Measurements from ENCODE around the gene OR2V2.

Gene OR2V2

GRCh38 chr5:181138258-181138657 lies 9.1 kb upstream of the OR2V2 start:
- H3K4me3 ChIP-seq (ENCODE audit: low read depth, low read length) = no peak overlapping the region
- DNase-seq (ENCODE audit: low read depth) = no peak
- TF ChIP-seq, protein P1, sequence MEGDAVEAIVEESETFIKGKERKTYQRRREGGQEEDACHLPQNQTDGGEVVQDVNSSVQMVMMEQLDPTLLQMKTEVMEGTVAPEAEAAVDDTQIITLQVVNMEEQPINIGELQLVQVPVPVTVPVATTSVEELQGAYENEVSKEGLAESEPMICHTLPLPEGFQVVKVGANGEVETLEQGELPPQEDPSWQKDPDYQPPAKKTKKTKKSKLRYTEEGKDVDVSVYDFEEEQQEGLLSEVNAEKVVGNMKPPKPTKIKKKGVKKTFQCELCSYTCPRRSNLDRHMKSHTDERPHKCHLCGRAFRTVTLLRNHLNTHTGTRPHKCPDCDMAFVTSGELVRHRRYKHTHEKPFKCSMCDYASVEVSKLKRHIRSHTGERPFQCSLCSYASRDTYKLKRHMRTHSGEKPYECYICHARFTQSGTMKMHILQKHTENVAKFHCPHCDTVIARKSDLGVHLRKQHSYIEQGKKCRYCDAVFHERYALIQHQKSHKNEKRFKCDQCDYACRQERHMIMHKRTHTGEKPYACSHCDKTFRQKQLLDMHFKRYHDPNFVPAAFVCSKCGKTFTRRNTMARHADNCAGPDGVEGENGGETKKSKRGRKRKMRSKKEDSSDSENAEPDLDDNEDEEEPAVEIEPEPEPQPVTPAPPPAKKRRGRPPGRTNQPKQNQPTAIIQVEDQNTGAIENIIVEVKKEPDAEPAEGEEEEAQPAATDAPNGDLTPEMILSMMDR (IDR thresholded peaks at IDR 0.05; ENCODE audit: control insufficient read depth, extremely low read depth, insufficient read depth) = no peak

DNA sequence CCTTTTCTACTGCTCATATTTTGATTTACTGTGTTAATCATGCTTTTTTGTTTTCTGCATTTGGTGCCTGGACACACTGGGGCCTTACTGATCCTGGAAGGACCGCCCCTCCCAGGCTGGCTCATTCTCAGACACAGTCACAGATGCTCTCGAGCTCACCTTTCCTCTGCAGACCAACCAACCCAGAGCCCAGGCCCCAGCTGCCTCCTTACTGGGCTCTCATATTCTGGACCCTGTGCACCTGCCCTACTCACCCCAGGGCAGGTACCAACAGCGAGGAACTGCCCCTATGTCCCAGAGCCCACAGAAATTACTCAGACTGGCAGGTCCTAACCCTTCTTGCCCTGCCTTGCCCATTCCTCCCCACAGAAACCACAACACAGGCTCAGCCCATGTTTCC lies 6.6 kb upstream of the OR2V2 start:
- no peak for DNase-seq (ENCODE audit: low read depth)
- TF ChIP-seq, protein P1 (IDR thresholded peaks at IDR 0.05; ENCODE audit: control insufficient read depth, extremely low read depth, insufficient read depth) = no peak
- no peak overlapping the region for H3K4me3 ChIP-seq (ENCODE audit: low read depth, low read length)

DNA sequence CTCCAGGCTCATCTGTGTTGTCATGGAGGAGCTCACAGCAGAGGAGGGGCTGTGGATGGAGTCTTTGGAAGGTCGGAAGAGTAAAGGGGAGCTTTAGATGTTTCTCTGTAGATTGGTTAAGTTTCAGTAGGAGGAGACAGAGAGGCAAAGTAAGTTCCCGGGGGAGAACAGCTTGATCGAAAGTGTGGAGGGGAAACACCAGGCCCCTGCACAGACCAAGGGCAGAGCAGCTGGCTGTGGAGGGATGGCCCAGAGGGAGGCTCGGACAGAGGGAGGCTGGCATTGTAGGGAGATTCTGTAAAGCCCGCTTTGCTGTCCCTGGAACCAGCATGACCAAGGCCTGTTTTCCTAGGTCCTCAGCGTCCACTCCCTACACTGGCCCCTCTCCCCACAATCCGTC lies 5.3 kb upstream of the OR2V2 start:
- H3K4me3 ChIP-seq (ENCODE audit: low read depth, low read length) = no peak overlapping the region
- DNase-seq (ENCODE audit: low read depth) = no peak
- TF ChIP-seq, protein P1 (IDR thresholded peaks at IDR 0.05; ENCODE audit: control insufficient read depth, extremely low read depth, insufficient read depth) = no peak

DNA sequence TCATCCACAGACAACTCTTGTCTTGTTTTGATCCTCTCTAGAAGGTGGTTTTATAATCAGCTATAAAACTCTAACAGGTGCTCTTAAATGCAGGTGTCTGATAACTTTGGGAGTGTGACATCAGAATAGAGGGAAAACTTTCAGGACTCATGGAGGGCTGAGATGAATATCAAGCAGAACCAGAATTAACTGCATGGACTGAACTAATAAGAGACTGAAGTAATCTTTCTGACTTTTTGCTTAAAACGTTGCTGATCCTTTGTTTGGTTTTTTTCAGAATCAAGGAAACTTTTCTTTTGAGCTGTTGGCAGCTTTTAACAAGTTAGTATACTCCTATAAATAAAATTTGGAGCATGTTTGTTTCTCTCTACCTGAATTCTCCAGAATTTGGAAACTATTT lies 2.3 kb upstream of the OR2V2 start:
- TF ChIP-seq, protein P1 (IDR thresholded peaks at IDR 0.05; ENCODE audit: control insufficient read depth, extremely low read depth, insufficient read depth) = no peak
- DNase-seq (ENCODE audit: low read depth) = no peak
- no peak overlapping the region for H3K4me3 ChIP-seq (ENCODE audit: low read depth, low read length)

GRCh38 chr5:181149355-181149754 lies 2.0 kb downstream of the OR2V2 start:
- DNase-seq (ENCODE audit: low read depth) = no peak
- no peak overlapping the region for H3K4me3 ChIP-seq (ENCODE audit: low read depth, low read length)
- TF ChIP-seq, protein P1 (IDR thresholded peaks at IDR 0.05; ENCODE audit: control insufficient read depth, extremely low read depth, insufficient read depth) = no peak

- no peak for DNase-seq (ENCODE audit: low read depth)
- no peak overlapping the region for H3K4me3 ChIP-seq (ENCODE audit: low read depth, low read length)
- TF ChIP-seq, protein P1 (IDR thresholded peaks at IDR 0.05; ENCODE audit: control insufficient read depth, extremely low read depth, insufficient read depth) = no peak
Observed at GRCh38 chr5:181149806-181150733, 2.7 kb downstream of the OR2V2 start.
